HepG2 (cell line): ENCODE results near the gene CTCF. TPM values are rescaled to one million over a fixed set of nuclear protein-coding genes. Genes with fewer than 3 reads are reported as not detected.
A peak's percentile ranks its signal among the peaks of the same experiment; 100 is the strongest.

ENCODE experiments used
- CBFB ChIP-seq: sonication (generic); formaldehyde crosslinking; IDR thresholded peaks from 2 replicates; pipeline ENCODE4 v1.4.0; 2020; ENCODE audit warnings: missing genetic modification reagents
- CERS6 ChIP-seq: sonication (generic); formaldehyde crosslinking; IDR thresholded peaks from 2 replicates; pipeline ENCODE4 v1.5.0; 2020; ENCODE audit warnings: missing genetic modification reagents
- CREM ChIP-seq, 2 experiments: sonication (generic) in 1 of 2; formaldehyde crosslinking in 1 of 2; IDR thresholded peaks; 2 replicates each; pipeline versions ENCODE4 v1.4.0 to v1.6.1; 2016 to 2020; ENCODE audit warnings: antibody characterized with exemption in 1 of 2, mild to moderate bottlenecking in 1 of 2, missing genetic modification reagents in 1 of 2
- CTCF ChIP-seq: sonication (generic); formaldehyde crosslinking; IDR thresholded peaks from 2 replicates; pipeline ENCODE4 v1.5.0; 2020; ENCODE audit warnings: mild to moderate bottlenecking, missing genetic modification reagents, moderate library complexity
- KDM6A ChIP-seq: IDR thresholded peaks from 2 replicates; pipeline ENCODE4 v1.6.1; 2016; ENCODE audit warnings: low read depth
- NFE2L1 ChIP-seq: sonication (generic); formaldehyde crosslinking; IDR thresholded peaks from 2 replicates; pipeline ENCODE4 v1.4.0; 2020; ENCODE audit warnings: missing genetic modification reagents, mild to moderate bottlenecking, borderline replicate concordance
- NR0B2 ChIP-seq: sonication (generic); formaldehyde crosslinking; IDR thresholded peaks from 2 replicates; pipeline ENCODE4 v1.4.0; 2020; ENCODE audit warnings: mild to moderate bottlenecking, missing genetic modification reagents
- RARA ChIP-seq: IDR thresholded peaks from 2 replicates; pipeline ENCODE4 v1.6.1; 2016; ENCODE audit warnings: missing genetic modification reagents, missing compliant biosample characterization
- SOX6 ChIP-seq, 2 experiments: fragments of 450-650 bp in 1 of 2; sonication (generic) in 1 of 2; formaldehyde crosslinking in 1 of 2; IDR thresholded peaks; 2 replicates each; pipeline versions ENCODE4 v1.4.0 to v1.6.1; 2017 to 2020; ENCODE audit warnings: antibody characterized with exemption in 1 of 2, mild to moderate bottlenecking in 1 of 2, missing genetic modification reagents in 1 of 2
- SUZ12 ChIP-seq: fragments of 150-350 bp; IDR thresholded peaks from 2 replicates; pipeline ENCODE4 v1.6.1; 2014; ENCODE audit warnings: low read depth, low read length
- ZMYM2 ChIP-seq: sonication (generic); formaldehyde crosslinking; IDR thresholded peaks from 2 replicates; pipeline ENCODE4 v1.8.0; 2022; ENCODE audit warnings: mild to moderate bottlenecking, missing genetic modification reagents
- ZNF180 ChIP-seq: sonication (generic); formaldehyde crosslinking; IDR thresholded peaks from 2 replicates; pipeline ENCODE4 v1.4.0; 2020; ENCODE audit warnings: low read depth, missing genetic modification reagents, borderline replicate concordance
- ZNF350 ChIP-seq: sonication (generic); formaldehyde crosslinking; IDR thresholded peaks from 2 replicates; pipeline ENCODE4 v1.4.0; 2020; ENCODE audit warnings: mild to moderate bottlenecking, low read depth, missing genetic modification reagents, borderline replicate concordance
- ZNF703 ChIP-seq: sonication (generic); formaldehyde crosslinking; IDR thresholded peaks from 2 replicates; pipeline ENCODE4 v1.5.1; 2020; ENCODE audit warnings: missing genetic modification reagents, mild to moderate bottlenecking, moderate library complexity, borderline replicate concordance
- ZNF839 ChIP-seq: sonication (generic); formaldehyde crosslinking; IDR thresholded peaks from 2 replicates; pipeline ENCODE4 v1.4.0; 2020; ENCODE audit warnings: missing genetic modification reagents, mild to moderate bottlenecking, borderline replicate concordance
- polyA plus RNA-seq, 8 experiments: library from polyadenylated mRNA; depleted of rRNA in 3 of 8; stranded (reverse) in 7 of 8; unstranded in 1 of 8; fragments of >200 nt; fragmentation: Illumina TruSeq in 4 of 8; extraction: Trizol in 4 of 8; gene quantifications; 2 replicates each; pipeline versions ENCODE4 v1.2.1 to v1.2.3, GENCODE V29; 2011 to 2016; ENCODE audit warnings: low read depth in 4 of 8, missing spikeins in 1 of 8, mixed read lengths in 1 of 8; ENCODE audit not compliant: insufficient read depth in 1 of 8
- total RNA-seq, 5 experiments: library from RNA; depleted of rRNA; stranded (reverse); fragments of >200 nt; fragmentation: Illumina TruSeq; extraction: Trizol; gene quantifications; 2 replicates each; pipeline ENCODE4 v1.2.3, GENCODE V29; 2016; ENCODE audit warnings: low read depth in 1 of 5
- TF ChIP-seq, protein P1 (sequence below): sonication (generic); formaldehyde crosslinking; IDR thresholded peaks from 2 replicates; pipeline ENCODE4 v1.4.0; 2020; ENCODE audit warnings: mild to moderate bottlenecking, missing genetic modification reagents
- TF ChIP-seq, protein P2 (sequence below): sonication (generic); formaldehyde crosslinking; IDR thresholded peaks from 2 replicates; pipeline ENCODE4 v1.8.1; 2023; ENCODE audit warnings: missing genetic modification reagents, inconsistent platforms, borderline replicate concordance

The CTCF gene
- total and polyA plus RNA-seq, 2 of the 13 experiments (the other 11 are each of a cell fraction or from before 2014, with no cell fraction given) = 19.5 to 37.5 TPM

DNA sequence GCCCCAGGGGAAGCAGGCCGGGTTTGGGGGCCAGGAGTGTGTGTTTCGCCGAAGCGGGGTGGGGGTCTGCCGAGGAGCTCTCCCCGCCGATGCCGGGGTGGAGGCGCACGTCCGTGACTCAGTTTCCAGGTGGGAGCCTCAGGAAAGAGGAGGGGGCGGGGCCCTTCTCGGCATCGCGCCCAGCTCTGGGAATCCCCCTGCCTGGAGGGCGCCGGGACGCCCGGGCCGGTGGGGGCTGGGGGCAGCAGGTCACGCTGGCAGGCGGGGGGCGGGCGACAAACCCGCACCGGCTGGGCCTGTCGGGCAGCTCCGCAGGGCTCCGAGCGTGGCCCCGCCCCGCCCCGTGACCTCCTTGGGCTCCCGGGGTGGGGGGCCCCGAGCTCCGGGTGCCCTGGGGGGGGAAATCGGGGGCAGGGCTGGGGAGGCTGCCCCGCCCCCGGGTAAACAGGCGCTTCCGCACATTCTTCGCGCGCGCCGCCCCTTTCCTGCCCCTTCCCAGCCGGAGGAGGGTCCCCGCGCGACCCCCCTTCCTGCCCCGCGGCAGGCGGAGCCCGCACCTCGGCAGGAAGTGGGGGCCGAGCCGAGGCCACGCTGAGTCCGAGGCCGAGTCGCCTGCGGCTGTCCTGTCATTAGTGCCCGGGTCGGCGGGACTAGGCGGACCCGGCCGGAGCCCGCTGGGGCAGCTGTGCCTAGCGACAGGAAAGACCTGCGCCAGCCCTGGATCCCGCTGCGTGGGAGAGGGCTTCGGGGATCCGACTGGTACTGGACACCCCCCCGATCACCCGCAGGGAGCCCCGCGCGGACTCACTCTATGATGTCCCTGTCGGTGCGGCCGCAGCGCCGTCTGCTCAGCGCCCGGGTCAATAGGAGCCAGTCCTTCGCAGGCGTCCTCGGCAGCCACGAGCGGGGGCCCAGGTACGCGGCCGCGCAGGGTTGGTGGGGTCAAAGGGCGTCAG, 24.4 kb upstream of the CTCF start (continued):
- TF ChIP-seq CERS6 (CRISPR knock-in tag) (no peak), NR0B2 (CRISPR knock-in tag) (no peak), ZNF839 (CRISPR knock-in tag) (0 out of 2 replicates have a peak, but pooled peaks have one; percentile 31), ZNF703 (CRISPR knock-in tag) (no peak), CBFB (CRISPR knock-in tag) (no peak), CREM (IDR thresholded peaks at IDR 0.05) (no peak), CREM (CRISPR knock-in tag; IDR thresholded peaks at IDR 0.05) (no peak), ZNF180 (no peak), ZNF350 (CRISPR knock-in tag) (peak; percentile 47; the same call in 1 of the 2 replicates), CTCF (CRISPR knock-in tag) (no peak), SOX6 (IDR thresholded peaks at IDR 0.05) (no peak), SOX6 (CRISPR knock-in tag; IDR thresholded peaks at IDR 0.05) (peak; percentile 34; the same call in 1 of the 2 replicates), RARA (CRISPR knock-in tag) (peak; percentile 26; the same call in 1 of the 2 replicates), KDM6A (no peak), SUZ12 (no peak), NFE2L1 (no peak), ZMYM2 (CRISPR knock-in tag) (0 out of 2 replicates have a peak, but pooled peaks have one; percentile 16)
- TF ChIP-seq, protein P1, sequence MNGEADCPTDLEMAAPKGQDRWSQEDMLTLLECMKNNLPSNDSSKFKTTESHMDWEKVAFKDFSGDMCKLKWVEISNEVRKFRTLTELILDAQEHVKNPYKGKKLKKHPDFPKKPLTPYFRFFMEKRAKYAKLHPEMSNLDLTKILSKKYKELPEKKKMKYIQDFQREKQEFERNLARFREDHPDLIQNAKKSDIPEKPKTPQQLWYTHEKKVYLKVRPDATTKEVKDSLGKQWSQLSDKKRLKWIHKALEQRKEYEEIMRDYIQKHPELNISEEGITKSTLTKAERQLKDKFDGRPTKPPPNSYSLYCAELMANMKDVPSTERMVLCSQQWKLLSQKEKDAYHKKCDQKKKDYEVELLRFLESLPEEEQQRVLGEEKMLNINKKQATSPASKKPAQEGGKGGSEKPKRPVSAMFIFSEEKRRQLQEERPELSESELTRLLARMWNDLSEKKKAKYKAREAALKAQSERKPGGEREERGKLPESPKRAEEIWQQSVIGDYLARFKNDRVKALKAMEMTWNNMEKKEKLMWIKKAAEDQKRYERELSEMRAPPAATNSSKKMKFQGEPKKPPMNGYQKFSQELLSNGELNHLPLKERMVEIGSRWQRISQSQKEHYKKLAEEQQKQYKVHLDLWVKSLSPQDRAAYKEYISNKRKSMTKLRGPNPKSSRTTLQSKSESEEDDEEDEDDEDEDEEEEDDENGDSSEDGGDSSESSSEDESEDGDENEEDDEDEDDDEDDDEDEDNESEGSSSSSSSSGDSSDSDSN (CRISPR knock-in tag) = peak; percentile 66
- TF ChIP-seq, protein P2, sequence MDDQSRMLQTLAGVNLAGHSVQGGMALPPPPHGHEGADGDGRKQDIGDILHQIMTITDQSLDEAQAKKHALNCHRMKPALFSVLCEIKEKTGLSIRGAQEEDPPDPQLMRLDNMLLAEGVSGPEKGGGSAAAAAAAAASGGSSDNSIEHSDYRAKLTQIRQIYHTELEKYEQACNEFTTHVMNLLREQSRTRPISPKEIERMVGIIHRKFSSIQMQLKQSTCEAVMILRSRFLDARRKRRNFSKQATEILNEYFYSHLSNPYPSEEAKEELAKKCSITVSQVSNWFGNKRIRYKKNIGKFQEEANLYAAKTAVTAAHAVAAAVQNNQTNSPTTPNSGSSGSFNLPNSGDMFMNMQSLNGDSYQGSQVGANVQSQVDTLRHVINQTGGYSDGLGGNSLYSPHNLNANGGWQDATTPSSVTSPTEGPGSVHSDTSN (CRISPR knock-in tag) = no peak
